GM20000 (cell line): ENCODE results near the gene MIR17HG.

Experiments used
- DNase-seq: peaks from one replicate; pipeline ENCODE4 v3.0.0; 2012; ENCODE audit warnings: low spot score
- TF ChIP-seq, protein P1 (sequence below): IDR thresholded peaks from 2 replicates; pipeline ENCODE4 v1.5.1; 2012; ENCODE audit warnings: mild to moderate bottlenecking, control low read depth; ENCODE audit errors: extremely low read depth, missing control alignments

MIR17HG gene

DNA sequence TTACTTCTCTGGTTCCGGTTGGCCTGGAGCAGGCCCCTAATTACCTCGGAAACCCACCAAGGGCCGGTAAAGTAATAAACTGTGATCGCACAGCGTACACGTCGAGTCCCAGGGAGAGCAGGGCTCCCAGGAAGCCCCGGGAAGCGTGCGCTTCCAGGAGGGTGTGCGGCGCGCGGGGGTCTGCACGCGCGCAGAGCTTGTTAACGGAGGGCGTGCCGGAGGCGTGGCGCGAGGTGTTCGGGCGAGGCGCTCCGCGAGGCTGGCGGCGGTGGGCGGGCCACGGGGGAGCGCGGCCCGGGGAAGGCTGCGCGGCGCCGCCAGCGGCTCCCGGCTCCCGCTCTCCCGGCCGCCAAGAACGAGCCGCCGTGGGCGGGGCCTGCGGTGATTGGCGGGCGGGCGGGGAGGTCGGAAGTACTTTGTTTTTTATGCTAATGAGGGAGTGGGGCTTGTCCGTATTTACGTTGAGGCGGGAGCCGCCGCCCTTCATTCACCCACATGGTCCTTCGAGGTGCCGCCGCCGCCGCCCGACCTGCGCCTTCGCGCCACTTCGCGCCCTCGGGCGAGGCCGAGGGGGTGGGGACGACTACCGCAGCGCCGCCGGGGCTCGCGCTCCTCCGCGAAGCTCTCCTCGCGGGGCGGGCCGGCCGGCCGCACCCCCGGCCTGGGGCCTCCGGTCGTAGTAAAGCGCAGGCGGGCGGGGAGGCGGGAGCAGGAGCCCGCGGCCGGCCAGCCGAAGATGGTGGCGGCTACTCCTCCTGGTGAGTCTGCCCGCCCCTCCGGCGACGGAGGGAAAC lies at the start of gene MIR17HG:
Gene MIR17HG (plus strand): TSS at position 486 of the 794 bp plus-strand sequence.
- peak; percentile 94 for DNase-seq
- TF ChIP-seq, protein P1, sequence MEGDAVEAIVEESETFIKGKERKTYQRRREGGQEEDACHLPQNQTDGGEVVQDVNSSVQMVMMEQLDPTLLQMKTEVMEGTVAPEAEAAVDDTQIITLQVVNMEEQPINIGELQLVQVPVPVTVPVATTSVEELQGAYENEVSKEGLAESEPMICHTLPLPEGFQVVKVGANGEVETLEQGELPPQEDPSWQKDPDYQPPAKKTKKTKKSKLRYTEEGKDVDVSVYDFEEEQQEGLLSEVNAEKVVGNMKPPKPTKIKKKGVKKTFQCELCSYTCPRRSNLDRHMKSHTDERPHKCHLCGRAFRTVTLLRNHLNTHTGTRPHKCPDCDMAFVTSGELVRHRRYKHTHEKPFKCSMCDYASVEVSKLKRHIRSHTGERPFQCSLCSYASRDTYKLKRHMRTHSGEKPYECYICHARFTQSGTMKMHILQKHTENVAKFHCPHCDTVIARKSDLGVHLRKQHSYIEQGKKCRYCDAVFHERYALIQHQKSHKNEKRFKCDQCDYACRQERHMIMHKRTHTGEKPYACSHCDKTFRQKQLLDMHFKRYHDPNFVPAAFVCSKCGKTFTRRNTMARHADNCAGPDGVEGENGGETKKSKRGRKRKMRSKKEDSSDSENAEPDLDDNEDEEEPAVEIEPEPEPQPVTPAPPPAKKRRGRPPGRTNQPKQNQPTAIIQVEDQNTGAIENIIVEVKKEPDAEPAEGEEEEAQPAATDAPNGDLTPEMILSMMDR, result no peak

DNA sequence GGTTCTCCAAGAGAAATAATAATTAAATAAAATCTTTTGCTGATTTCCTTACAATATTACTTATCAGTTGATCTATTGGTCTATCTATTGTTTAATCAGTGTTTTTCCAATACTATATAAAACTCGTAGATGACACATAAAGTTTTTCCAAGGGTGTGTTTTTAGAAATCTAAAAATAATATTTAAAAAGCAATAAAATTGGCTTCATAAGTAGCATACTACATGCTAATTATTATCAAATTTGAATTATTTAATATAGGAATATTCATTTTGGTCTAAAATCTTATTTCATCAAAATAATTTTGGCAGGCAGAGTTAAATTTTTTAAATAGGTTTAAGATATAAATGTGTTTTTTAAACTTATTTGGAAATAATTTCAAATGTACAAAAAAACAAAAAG lies 49.4 kb upstream of the MIR17HG start:
- DNase-seq, result no peak
- TF ChIP-seq, protein P1, result no peak

DNA sequence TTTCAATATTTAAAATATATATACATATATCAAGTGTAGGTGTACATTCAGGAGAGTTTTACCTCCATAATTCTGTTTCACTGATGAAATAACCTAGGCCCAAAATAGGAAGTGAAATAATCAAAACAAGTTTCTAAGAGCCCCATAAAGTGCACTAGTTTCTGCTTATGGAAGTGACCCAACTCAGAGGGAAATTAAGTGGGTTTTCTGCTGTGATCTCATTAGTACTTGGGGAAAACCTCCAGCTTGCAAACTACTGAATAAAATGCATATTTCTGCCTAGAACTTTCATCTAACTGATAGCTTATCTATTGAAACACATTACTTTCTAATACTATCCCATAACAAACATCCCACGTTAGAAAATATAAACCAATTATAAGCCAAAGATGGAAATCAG lies 45.4 kb upstream of the MIR17HG start:
- TF ChIP-seq, protein P1, result no peak
- peak; percentile 38 for DNase-seq

DNA sequence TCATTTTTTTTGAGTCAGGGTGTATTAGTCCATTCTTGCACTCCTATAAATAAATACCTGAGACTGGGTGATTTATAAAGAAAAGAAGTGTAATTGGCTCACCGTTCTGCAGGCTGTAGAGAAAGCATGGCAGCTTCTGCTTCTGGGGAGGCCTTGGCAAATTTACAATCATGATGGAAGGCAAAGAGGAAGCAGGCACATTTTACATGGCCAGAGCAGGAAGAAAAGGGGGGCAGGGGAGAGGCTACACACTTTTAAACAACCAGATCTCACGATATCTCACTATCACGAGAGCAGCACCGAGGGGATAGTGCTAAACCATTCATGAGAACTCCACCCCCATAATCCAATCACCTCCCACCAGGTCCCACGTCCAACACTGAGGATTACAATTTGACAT lies 44.5 kb upstream of the MIR17HG start:
- TF ChIP-seq, protein P1, result no peak
- no peak for DNase-seq

DNA sequence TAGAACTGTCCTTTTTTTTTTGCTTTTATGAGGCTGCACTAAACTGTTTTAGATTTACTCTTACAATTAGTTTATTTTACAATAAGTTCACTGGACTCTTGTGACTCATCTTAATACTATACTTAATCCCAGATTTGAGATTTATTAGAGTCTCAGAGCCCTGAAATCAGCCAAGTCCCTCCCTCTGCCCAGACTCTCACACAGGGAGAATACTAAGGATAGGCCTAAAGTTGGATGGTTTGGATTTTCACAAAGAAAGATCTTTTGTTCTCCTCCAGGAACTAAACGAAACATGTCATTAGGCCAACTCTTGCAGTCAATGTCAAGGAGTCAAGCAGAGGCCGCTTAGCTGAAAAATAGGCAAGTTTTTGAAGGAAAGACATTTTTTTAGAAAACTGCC lies 42.7 kb upstream of the MIR17HG start:
- TF ChIP-seq, protein P1, result no peak
- no peak for DNase-seq

DNA sequence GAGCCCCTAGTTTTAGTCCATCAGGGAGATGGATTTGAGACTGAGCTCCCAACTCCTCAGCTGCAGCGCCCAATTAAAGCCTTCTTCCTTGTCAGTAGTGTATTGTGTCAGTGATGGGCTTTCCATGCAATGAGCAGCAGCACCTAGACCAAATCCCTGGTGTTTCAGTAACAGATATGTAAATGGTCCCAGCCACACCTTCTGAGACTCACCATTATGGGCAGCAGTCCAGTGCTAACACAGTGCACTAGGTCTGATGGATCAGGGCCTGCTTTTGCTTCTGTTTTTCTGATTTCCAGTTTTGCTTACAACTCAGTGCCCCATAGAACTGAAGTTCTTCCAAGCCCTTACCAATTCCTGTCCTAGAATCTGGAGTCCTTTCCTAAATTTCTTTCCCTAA lies 41.8 kb upstream of the MIR17HG start:
- TF ChIP-seq, protein P1, result no peak
- no peak for DNase-seq

DNA sequence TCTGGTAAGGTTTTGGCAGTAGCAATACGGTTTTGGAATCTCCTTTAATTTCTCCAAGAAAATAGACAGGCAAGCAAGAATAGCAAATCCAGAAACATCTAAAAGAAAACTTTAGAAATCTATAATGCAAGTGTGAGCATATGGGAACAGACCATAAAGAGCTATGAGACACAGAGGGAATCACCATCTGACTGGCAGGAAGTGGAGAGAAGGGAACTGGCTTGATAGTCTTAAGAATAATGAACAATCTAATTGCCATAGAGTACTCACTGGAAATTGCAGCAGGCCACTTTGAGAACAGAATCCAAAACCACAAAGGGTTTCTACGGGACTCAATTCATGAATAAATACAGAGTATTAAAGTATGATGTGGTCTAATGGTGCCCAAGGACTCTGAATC lies 39.6 kb upstream of the MIR17HG start:
- TF ChIP-seq, protein P1, result no peak
- DNase-seq, result no peak
